ENCODE results near the gene DCLK2.

The DCLK2 gene

GRCh38 chr4:150252306-150252705, 174.1 kb downstream of the DCLK2 start:
- H3K4me2 ChIP-seq: no peak overlapping the region
- no peaks in the 10 kb centered on the region for H4K20me1 ChIP-seq (ENCODE audit: insufficient read depth)
- no peaks in the 10 kb centered on the region for H3K4me1 ChIP-seq (ENCODE audit: low read depth, poor library complexity, severe bottlenecking)
- H3K36me3 ChIP-seq (ENCODE audit: insufficient read depth): no peaks in the 10 kb centered on the region
- no peak for TF ChIP-seq CTCF (conservative IDR thresholded peaks at IDR 0.05; ENCODE audit: low read depth, low read length)
- no peak overlapping the region for H3K4me3 ChIP-seq (IDR thresholded peaks at IDR 0.05; ENCODE audit: insufficient read depth, low read depth, low read length)
- H2AFZ ChIP-seq (ENCODE audit: low read depth): no peak overlapping the region
- H3K27me3 ChIP-seq (ENCODE audit: insufficient read depth, low read depth): no peaks in the 10 kb centered on the region
- H3K9ac ChIP-seq: no peak overlapping the region
- no peak overlapping the region for H3K27ac ChIP-seq
- H3K79me2 ChIP-seq (ENCODE audit: insufficient read depth, low read depth): no peaks in the 10 kb centered on the region

GRCh38 chr4:150252741-150253140, 174.5 kb downstream of the DCLK2 start:
- H3K27me3 ChIP-seq (ENCODE audit: insufficient read depth, low read depth): no peaks in the 10 kb centered on the region
- no peak for TF ChIP-seq CTCF (conservative IDR thresholded peaks at IDR 0.05; ENCODE audit: low read depth, low read length)
- no peaks in the 10 kb centered on the region for H3K79me2 ChIP-seq (ENCODE audit: insufficient read depth, low read depth)
- no peak overlapping the region for H3K4me3 ChIP-seq (IDR thresholded peaks at IDR 0.05; ENCODE audit: insufficient read depth, low read depth, low read length)
- no peak overlapping the region for H3K9ac ChIP-seq
- H3K4me1 ChIP-seq (ENCODE audit: low read depth, poor library complexity, severe bottlenecking): no peaks in the 10 kb centered on the region
- H3K4me2 ChIP-seq: no peak overlapping the region
- no peak overlapping the region for H3K27ac ChIP-seq
- no peaks in the 10 kb centered on the region for H4K20me1 ChIP-seq (ENCODE audit: insufficient read depth)
- H2AFZ ChIP-seq (ENCODE audit: low read depth): no peak overlapping the region
- no peaks in the 10 kb centered on the region for H3K36me3 ChIP-seq (ENCODE audit: insufficient read depth)

GRCh38 chr4:150253416-150253815, 175.2 kb downstream of the DCLK2 start:
- no peaks in the 10 kb centered on the region for H3K79me2 ChIP-seq (ENCODE audit: insufficient read depth, low read depth)
- H4K20me1 ChIP-seq (ENCODE audit: insufficient read depth): no peaks in the 10 kb centered on the region
- no peak overlapping the region for H3K4me2 ChIP-seq
- H3K27ac ChIP-seq: no peak overlapping the region
- TF ChIP-seq CTCF (conservative IDR thresholded peaks at IDR 0.05; ENCODE audit: low read depth, low read length): no peak
- H3K36me3 ChIP-seq (ENCODE audit: insufficient read depth): no peaks in the 10 kb centered on the region
- no peaks in the 10 kb centered on the region for H3K4me1 ChIP-seq (ENCODE audit: low read depth, poor library complexity, severe bottlenecking)
- H3K27me3 ChIP-seq (ENCODE audit: insufficient read depth, low read depth): no peaks in the 10 kb centered on the region
- H2AFZ ChIP-seq (ENCODE audit: low read depth): no peak overlapping the region
- no peak overlapping the region for H3K4me3 ChIP-seq (IDR thresholded peaks at IDR 0.05; ENCODE audit: insufficient read depth, low read depth, low read length)
- H3K9ac ChIP-seq: no peak overlapping the region

GRCh38 chr4:150253965-150254630, 175.9 kb downstream of the DCLK2 start:
- no peaks in the 10 kb centered on the region for H3K36me3 ChIP-seq (ENCODE audit: insufficient read depth)
- H4K20me1 ChIP-seq (ENCODE audit: insufficient read depth): no peaks in the 10 kb centered on the region
- H3K9ac ChIP-seq: no peak overlapping the region
- H3K27ac ChIP-seq: no peak overlapping the region
- no peaks in the 10 kb centered on the region for H3K4me1 ChIP-seq (ENCODE audit: low read depth, poor library complexity, severe bottlenecking)
- no peaks in the 10 kb centered on the region for H3K27me3 ChIP-seq (ENCODE audit: insufficient read depth, low read depth)
- H3K4me2 ChIP-seq: no peak overlapping the region
- no peak overlapping the region for H3K4me3 ChIP-seq (IDR thresholded peaks at IDR 0.05; ENCODE audit: insufficient read depth, low read depth, low read length)
- TF ChIP-seq CTCF (conservative IDR thresholded peaks at IDR 0.05; ENCODE audit: low read depth, low read length): no peak
- H2AFZ ChIP-seq (ENCODE audit: low read depth): no peak overlapping the region
- H3K79me2 ChIP-seq (ENCODE audit: insufficient read depth, low read depth): no peaks in the 10 kb centered on the region
